Measurements from ENCODE around the gene CTNNA3. TPM values are rescaled to one million over a fixed set of nuclear protein-coding genes. Genes with fewer than 3 reads are reported as not detected.

CTNNA3 gene
- total and polyA plus RNA-seq, 2 of the 4 experiments (the other 2 are of a cell fraction): 0.19 to 0.90 TPM

DNA sequence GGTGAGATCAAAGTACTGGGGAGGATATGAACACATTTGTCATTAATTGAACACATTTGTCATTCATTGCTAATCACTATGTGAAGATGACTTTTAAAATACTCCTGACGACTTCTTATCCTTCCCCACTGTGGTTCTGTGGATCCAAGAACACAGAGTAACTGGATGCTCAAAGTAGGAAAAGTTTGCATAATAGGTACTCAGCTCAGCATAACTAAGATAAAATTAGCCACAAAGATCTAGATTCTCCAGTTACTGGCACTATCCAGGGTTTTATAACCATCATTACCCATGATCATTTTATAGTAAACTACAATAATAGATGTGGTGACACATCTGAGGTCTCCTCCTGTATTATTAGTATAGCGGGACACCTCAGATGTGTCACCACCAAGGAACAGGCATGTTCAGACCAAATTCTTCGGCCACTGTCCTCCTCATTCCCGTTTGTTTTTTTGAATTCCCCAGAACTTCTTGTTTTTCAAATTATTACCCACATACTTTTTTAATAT, 933.7 kb downstream of the CTNNA3 start:
- ATAC-seq (ENCODE audit: low read depth) (no peak), DNase-seq (no peak)
- Histone ChIP-seq H3K14ac (replicated peaks; ENCODE audit: low read depth, low read length) (no peak overlapping the region), H2AFZ (replicated peaks; ENCODE audit: low read length, poor library complexity) (no peak overlapping the region), H3K4me3 (ENCODE audit: insufficient read depth, low read depth, low read length) (no peak overlapping the region), H2BK15ac (ENCODE audit: low read depth, low read length) (no peak overlapping the region), H3K4me2 (ENCODE audit: low read depth, low read length) (no peak overlapping the region), H3K9ac (ENCODE audit: low read depth, low read length) (no peak overlapping the region), H4K8ac (ENCODE audit: low read depth in 2 of 2, low read length in 2 of 2) (no peak overlapping the region), H4K20me1 (ENCODE audit: insufficient read depth, low read length) (no peaks in the 10 kb centered on the region), H2AK5ac (ENCODE audit: low read depth, low read length) (no peak overlapping the region), H2BK5ac (ENCODE audit: low read depth, low read length, poor library complexity, severe bottlenecking) (no peak overlapping the region), H2AK9ac (replicated peaks; ENCODE audit: low read depth, low read length, poor library complexity) (no peak overlapping the region), H3K4ac (ENCODE audit: low read depth, low read length) (no peak overlapping the region), H3K18ac (ENCODE audit: low read depth, low read length) (no peak overlapping the region), H3K4me1 (ENCODE audit: control insufficient read depth, insufficient read depth, low read length) (no peaks in the 10 kb centered on the region), H3K9me1 (ENCODE audit: insufficient read depth, low read length) (no peaks in the 10 kb centered on the region), H3K27ac (ENCODE audit: insufficient read depth, low read length) (no peak overlapping the region), H3K56ac (ENCODE audit: extremely low read depth, insufficient read depth, low read length) (no peak overlapping the region), H4K5ac (ENCODE audit: low read depth, low read length) (no peak overlapping the region), H3K36me3 (ENCODE audit: control insufficient read depth, insufficient read depth, low read length) (no peaks in the 10 kb centered on the region), H4K91ac (ENCODE audit: insufficient read depth, low read depth, low read length) (no peak overlapping the region), H3K27me3 (ENCODE audit: control insufficient read depth, insufficient read depth, low read length) (no peaks in the 10 kb centered on the region), H3K23ac (ENCODE audit: low read depth, low read length) (no peak overlapping the region), H2BK120ac (ENCODE audit: low read depth, low read length) (no peak overlapping the region), H2BK20ac (ENCODE audit: low read depth, low read length) (no peak overlapping the region), H3K79me1 (ENCODE audit: low read depth in 1 of 2, low read length in 2 of 2) (no peaks in the 10 kb centered on the region), H3K9me3 (ENCODE audit: control insufficient read depth, insufficient read depth, low read length) (no peaks in the 10 kb centered on the region)
- no CpG with 5 or more reads among the region's 4 CpGs for WGBS, 2 experiments (ENCODE audit: extremely low coverage in 2 of 2, insufficient read length in 1 of 2)
- intact Hi-C loops (cut with micrococcal nuclease) (no loop called here), dilution Hi-C loops (cut with HindIII; ENCODE audit: low sequenced_read_pairs, unreplicated experiment) (no loop called here), in situ Hi-C loops (cut with MboI; ENCODE audit: low sequenced_read_pairs) (no loop called here)
- ChIA-PET POLR2A (ENCODE audit: unreplicated experiment) (no interaction called here), CTCF (interaction anchor here (0.6 kb wide), 1 partner anchor 897 kb away, joined by 5 read pairs; no protein-coding TSS in a partner anchor)
- TF ChIP-seq RFX5 (IDR thresholded peaks at IDR 0.05; ENCODE audit: low read depth, low read length): no peak
- TF ChIP-seq MAFK (IDR thresholded peaks at IDR 0.05; ENCODE audit: low read depth, low read length): no peak
- TF ChIP-seq, protein P1, sequence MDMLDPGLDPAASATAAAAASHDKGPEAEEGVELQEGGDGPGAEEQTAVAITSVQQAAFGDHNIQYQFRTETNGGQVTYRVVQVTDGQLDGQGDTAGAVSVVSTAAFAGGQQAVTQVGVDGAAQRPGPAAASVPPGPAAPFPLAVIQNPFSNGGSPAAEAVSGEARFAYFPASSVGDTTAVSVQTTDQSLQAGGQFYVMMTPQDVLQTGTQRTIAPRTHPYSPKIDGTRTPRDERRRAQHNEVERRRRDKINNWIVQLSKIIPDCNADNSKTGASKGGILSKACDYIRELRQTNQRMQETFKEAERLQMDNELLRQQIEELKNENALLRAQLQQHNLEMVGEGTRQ (IDR thresholded peaks at IDR 0.05; ENCODE audit: low read depth, low read length): no peak
- TF ChIP-seq SMC3 (IDR thresholded peaks at IDR 0.05; ENCODE audit: low read depth, low read length): no peak
- no peak for TF ChIP-seq POLR2A (IDR thresholded peaks at IDR 0.05; ENCODE audit: low read depth, low read length)
- TF ChIP-seq CHD1 (IDR thresholded peaks at IDR 0.05; ENCODE audit: low read depth, low read length): no peak
- TF ChIP-seq, protein P2, sequence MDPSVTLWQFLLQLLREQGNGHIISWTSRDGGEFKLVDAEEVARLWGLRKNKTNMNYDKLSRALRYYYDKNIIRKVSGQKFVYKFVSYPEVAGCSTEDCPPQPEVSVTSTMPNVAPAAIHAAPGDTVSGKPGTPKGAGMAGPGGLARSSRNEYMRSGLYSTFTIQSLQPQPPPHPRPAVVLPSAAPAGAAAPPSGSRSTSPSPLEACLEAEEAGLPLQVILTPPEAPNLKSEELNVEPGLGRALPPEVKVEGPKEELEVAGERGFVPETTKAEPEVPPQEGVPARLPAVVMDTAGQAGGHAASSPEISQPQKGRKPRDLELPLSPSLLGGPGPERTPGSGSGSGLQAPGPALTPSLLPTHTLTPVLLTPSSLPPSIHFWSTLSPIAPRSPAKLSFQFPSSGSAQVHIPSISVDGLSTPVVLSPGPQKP (IDR thresholded peaks at IDR 0.05; ENCODE audit: borderline replicate concordance, low read depth, low read length): no peak
- TF ChIP-seq RAD21 (IDR thresholded peaks at IDR 0.05; ENCODE audit: low read length): no peak
- no TSS peak for BruUV-seq (replicated peaks)
